Naive thymus-derived CD4-positive, alpha-beta T cell (primary cell): Measurements from ENCODE around the gene ARL11. TPM values are rescaled to one million over a fixed set of nuclear protein-coding genes. Genes with fewer than 3 reads are reported as not detected.
A peak's percentile ranks its signal among the peaks of the same experiment; 100 is the strongest.

ENCODE experiments used
- ATAC-seq: fragments of 150-1000 bp; cut with Tn5 transposase; 2 replicates; pipeline ENCODE4 v1.10.0; 2021; ENCODE audit warnings: mild to moderate bottlenecking, moderate library complexity
- CTCF ChIA-PET: fragments of 350-600 bp; sonication (Branson Sonifier 250); formaldehyde crosslinking; loops from one replicate; lab custom pipeline; 2021; ENCODE audit warnings: antibody characterized with exemption; lab: Charles Lee
- POLR2A ChIA-PET: fragments of 350-600 bp; sonication (Branson Sonifier 250); formaldehyde crosslinking; loops from one replicate; lab custom pipeline; 2021; ENCODE audit warnings: antibody characterized with exemption, inconsistent platforms; lab: Charles Lee
- DNase-seq, 9 donors: peaks; one replicate each; pipeline versions ENCODE4 v3.0.0 to v3.0.0-alpha.2; 2020 to 2022; ENCODE audit warnings: mixed read lengths in 1 of 9
- H3K27ac ChIP-seq: one replicate; pipeline ENCODE4 v1.7.0; 2013; ENCODE audit warnings: mild to moderate bottlenecking, low read depth, low read length, moderate library complexity
- H3K27me3 ChIP-seq, 2 donors: one replicate each; pipeline ENCODE4 v1.7.0; 2013; ENCODE audit warnings: low read length in 2 of 2, mild to moderate bottlenecking in 2 of 2, moderate library complexity in 2 of 2; ENCODE audit not compliant: control insufficient read depth in 2 of 2, insufficient read depth in 2 of 2
- H3K36me3 ChIP-seq, 3 experiments: 1 replicate in 2 of 3; 2 replicates in 1 of 3; pipeline ENCODE4 v1.7.0; 2013; ENCODE audit warnings: low read length in 3 of 3, mild to moderate bottlenecking in 3 of 3, moderate library complexity in 1 of 3; ENCODE audit not compliant: insufficient read depth in 3 of 3, control insufficient read depth in 2 of 3
- H3K4me1 ChIP-seq, 2 donors: one replicate each; pipeline ENCODE4 v1.7.0; 2013; ENCODE audit warnings: low read length in 2 of 2, mild to moderate bottlenecking in 2 of 2, moderate library complexity in 1 of 2; ENCODE audit not compliant: control insufficient read depth in 2 of 2, insufficient read depth in 2 of 2
- H3K4me3 ChIP-seq: 2 replicates; pipeline ENCODE4 v1.7.0; 2013; ENCODE audit warnings: mild to moderate bottlenecking, low read length
- H3K9me3 ChIP-seq, 3 experiments: 1 replicate in 2 of 3; 2 replicates in 1 of 3; pipeline ENCODE4 v1.7.0; 2013; ENCODE audit warnings: low read length in 3 of 3; ENCODE audit not compliant: control insufficient read depth in 2 of 3
- H3K27ac Mint-ChIP-seq, 9 donors: one replicate each; pipeline ENCODE4 v1.8.0; 2020 to 2022; ENCODE audit warnings: mixed read lengths in 9 of 9, mild to moderate bottlenecking in 8 of 9, moderate library complexity in 5 of 9, inconsistent platforms in 2 of 9
- H3K27me3 Mint-ChIP-seq, 5 donors: one replicate each; pipeline ENCODE4 v1.8.0; 2021 to 2022; ENCODE audit warnings: mixed read lengths in 5 of 5, mild to moderate bottlenecking in 1 of 5
- H3K36me3 Mint-ChIP-seq, 5 donors: one replicate each; pipeline ENCODE4 v1.8.0; 2020 to 2022; ENCODE audit warnings: mixed read lengths in 5 of 5, mild to moderate bottlenecking in 3 of 5, inconsistent platforms in 1 of 5
- H3K4me1 Mint-ChIP-seq, 7 donors: one replicate each; pipeline ENCODE4 v1.8.0; 2020 to 2022; ENCODE audit warnings: mixed read lengths in 7 of 7, mild to moderate bottlenecking in 3 of 7, inconsistent platforms in 1 of 7
- H3K4me3 Mint-ChIP-seq, 10 donors: one replicate each; pipeline ENCODE4 v1.8.0; 2020 to 2022; ENCODE audit warnings: mild to moderate bottlenecking in 10 of 10, mixed read lengths in 10 of 10, moderate library complexity in 6 of 10, inconsistent platforms in 2 of 10
- H3K9me3 Mint-ChIP-seq, 11 donors: one replicate each; pipeline ENCODE4 v1.8.0; 2020 to 2022; ENCODE audit warnings: mixed read lengths in 11 of 11, mild to moderate bottlenecking in 4 of 11, inconsistent platforms in 1 of 11, moderate library complexity in 1 of 11
- intact Hi-C, 2 donors: fragments of 100-400 bp; cut with micrococcal nuclease; formaldehyde crosslinking; loops; one replicate each; pipeline ENCODE4 v1.15.1; 2023
- polyA plus RNA-seq, 2 donors: library from polyadenylated mRNA; unstranded; fragments of 300-500 nt; fragmentation: Illumina TruSeq; gene quantifications; one replicate each; pipeline ENCODE4 v1.2.3, GENCODE V29; 2021
- total RNA-seq, 6 experiments: library from RNA in 5 of 6; stranded (reverse) in 5 of 6; gene quantifications; 1 replicate in 5 of 6; 2 replicates in 1 of 6; pipeline ENCODE4 v1.2.3 and lab custom pipeline; 2021 to 2026

The ARL11 gene
- total and polyA plus RNA-seq, 7 experiments from 2014 or later = 0.30 to 3.4 (median 0.92) TPM

- Mint-ChIP-seq H3K4me3 (no peak overlapping the region), H3K36me3 (no peaks in the 10 kb centered on the region), H3K27me3 (peaks cover 0 to 5% (median 3%) of the 10 kb centered on the region in 5 donors), H3K9me3 (no peaks in the 10 kb centered on the region), H3K27ac (no peak overlapping the region), H3K4me1 (peaks cover 0 to 10% (median 0%) of the 10 kb centered on the region in 7 donors)
- H3K4me3 ChIP-seq = no peak overlapping the region
- ATAC-seq (no peak), DNase-seq (no peak)
- H3K27ac ChIP-seq = no peak overlapping the region
- intact Hi-C loops = no loop called here
- ChIA-PET CTCF (interaction anchor here (0.6 kb wide), 1 partner anchor 84 kb away, joined by 4 read pairs; no protein-coding TSS in a partner anchor), POLR2A (no interaction called here)
- no peaks in the 10 kb centered on the region for H3K4me1 ChIP-seq
- H3K9me3 ChIP-seq = no peaks in the 10 kb centered on the region
- H3K36me3 ChIP-seq = no peaks in the 10 kb centered on the region
- H3K27me3 ChIP-seq = no peaks in the 10 kb centered on the region
Measured at GRCh38 chr13:49622174-49622946, 5.9 kb upstream of the ARL11 start.

GRCh38 chr13:49624229-49624628, 4.1 kb upstream of the ARL11 start:
- ChIA-PET CTCF (no interaction called here), POLR2A (interaction anchor here (0.6 kb wide), 1 partner anchor 1331 kb away, joined by 3 read pairs; no protein-coding TSS in a partner anchor)
- H3K27ac ChIP-seq = no peak overlapping the region
- no peaks in the 10 kb centered on the region for H3K9me3 Mint-ChIP-seq
- peaks cover 0 to 4% (median 0%) of the 10 kb centered on the region in 5 donors for H3K27me3 Mint-ChIP-seq
- no peaks in the 10 kb centered on the region for H3K9me3 ChIP-seq
- no peaks in the 10 kb centered on the region for H3K27me3 ChIP-seq
- H3K4me3 Mint-ChIP-seq = no peak overlapping the region
- peaks cover 0 to 23% (median 15%) of the 10 kb centered on the region in 7 donors for H3K4me1 Mint-ChIP-seq
- intact Hi-C loops = no loop called here
- no peak overlapping the region for H3K27ac Mint-ChIP-seq
- H3K36me3 Mint-ChIP-seq = no peaks in the 10 kb centered on the region
- ATAC-seq (no peak), DNase-seq (no peak)
- H3K4me1 ChIP-seq = peaks cover 0 to 5% of the 10 kb centered on the region in 2 donors
- no peak overlapping the region for H3K4me3 ChIP-seq
- no peaks in the 10 kb centered on the region for H3K36me3 ChIP-seq

- DNase-seq = no peak
- peaks cover 0 to 4% (median 0%) of the 10 kb centered on the region in 5 donors for H3K27me3 Mint-ChIP-seq
- no peak overlapping the region for H3K27ac Mint-ChIP-seq
- Histone ChIP-seq H3K27me3 (no peaks in the 10 kb centered on the region), H3K4me1 (peaks cover 0 to 5% of the 10 kb centered on the region in 2 donors), H3K4me3 (no peak overlapping the region), H3K27ac (no peak overlapping the region), H3K9me3 (no peaks in the 10 kb centered on the region), H3K36me3 (no peaks in the 10 kb centered on the region)
- H3K4me1 Mint-ChIP-seq = peaks cover 0 to 21% (median 18%) of the 10 kb centered on the region in 7 donors
- intact Hi-C loops = no loop called here
- no peaks in the 10 kb centered on the region for H3K9me3 Mint-ChIP-seq
- H3K36me3 Mint-ChIP-seq = no peaks in the 10 kb centered on the region
- ChIA-PET CTCF (interaction anchor here (0.6 kb wide), 1 partner anchor 17 kb away, joined by 5 read pairs; no protein-coding TSS in a partner anchor), POLR2A (no interaction called here)
- no peak for ATAC-seq
- H3K4me3 Mint-ChIP-seq = no peak overlapping the region
Measured at GRCh38 chr13:49625392-49626079, 2.8 kb upstream of the ARL11 start.

- H3K9me3 Mint-ChIP-seq = peaks cover 0 to 6% (median 0%) of the 10 kb centered on the region in 11 donors
- H3K27me3 ChIP-seq = no peaks in the 10 kb centered on the region
- ATAC-seq = no peak
- H3K4me1 ChIP-seq = peaks cover 0 to 5% of the 10 kb centered on the region in 2 donors
- no peak overlapping the region for H3K27ac ChIP-seq
- H3K9me3 ChIP-seq = no peaks in the 10 kb centered on the region
- ChIA-PET POLR2A (interaction anchor here (0.6 kb wide), 1 partner anchor 12 kb away, joined by 3 read pairs; no protein-coding TSS in a partner anchor), CTCF (interaction anchor here (0.6 kb wide), 1 partner anchor 39 kb away, joined by 7 read pairs; no protein-coding TSS in a partner anchor)
- DNase-seq = no peak
- no peaks in the 10 kb centered on the region for H3K27me3 Mint-ChIP-seq
- H3K27ac Mint-ChIP-seq = peak overlapping the region in 3 of 9 donors; percentile 86 to 94 (median 88)
- H3K4me3 Mint-ChIP-seq = peak overlapping the region in 8 of 10 donors; percentile 29 to 93 (median 52)
- peaks cover 0 to 6% (median 0%) of the 10 kb centered on the region in 5 donors for H3K36me3 Mint-ChIP-seq
- intact Hi-C loops = no loop called here
- H3K36me3 ChIP-seq = no peaks in the 10 kb centered on the region
- H3K4me1 Mint-ChIP-seq = peaks cover 0 to 26% (median 19%) of the 10 kb centered on the region in 7 donors
- no peak overlapping the region for H3K4me3 ChIP-seq
Measured at GRCh38 chr13:49629196-49629938, 1.1 kb downstream of the ARL11 start.

GRCh38 chr13:49629947-49630346, 1.6 kb downstream of the ARL11 start:
- Histone ChIP-seq H3K9me3 (no peaks in the 10 kb centered on the region), H3K4me3 (no peak overlapping the region), H3K27me3 (no peaks in the 10 kb centered on the region), H3K4me1 (peaks cover 0 to 5% of the 10 kb centered on the region in 2 donors), H3K27ac (no peak overlapping the region), H3K36me3 (no peaks in the 10 kb centered on the region)
- Mint-ChIP-seq H3K4me1 (peaks cover under 1 to 32% (median 19%) of the 10 kb centered on the region in 7 donors), H3K9me3 (peaks cover 0 to 6% (median 0%) of the 10 kb centered on the region in 11 donors), H3K4me3 (no peak overlapping the region), H3K36me3 (peaks cover 0 to 8% (median 0%) of the 10 kb centered on the region in 5 donors), H3K27me3 (no peaks in the 10 kb centered on the region), H3K27ac (peak overlapping the region in 1 of 9 donors; percentile 72)
- ChIA-PET CTCF (interaction anchor here (0.5 kb wide), 1 partner anchor 15 kb away, joined by 4 read pairs; no protein-coding TSS in a partner anchor), POLR2A (no interaction called here)
- DNase-seq (no peak), ATAC-seq (no peak)
- intact Hi-C loops = no loop called here

GRCh38 chr13:49630580-49630979, 2.3 kb downstream of the ARL11 start:
- H3K9me3 Mint-ChIP-seq = peaks cover 0 to 6% (median 0%) of the 10 kb centered on the region in 11 donors
- H3K27ac Mint-ChIP-seq = no peak overlapping the region
- no peak overlapping the region for H3K27ac ChIP-seq
- H3K4me3 Mint-ChIP-seq = no peak overlapping the region
- ATAC-seq (no peak), DNase-seq (no peak)
- H3K27me3 Mint-ChIP-seq = no peaks in the 10 kb centered on the region
- peaks cover 5 to 38% (median 24%) of the 10 kb centered on the region in 7 donors for H3K4me1 Mint-ChIP-seq
- H3K36me3 ChIP-seq = no peaks in the 10 kb centered on the region
- peaks cover 0 to 5% of the 10 kb centered on the region in 2 donors for H3K4me1 ChIP-seq
- intact Hi-C loops = no loop called here
- H3K36me3 Mint-ChIP-seq = peaks cover 0 to 8% (median 0%) of the 10 kb centered on the region in 5 donors
- POLR2A ChIA-PET = no interaction called here
- H3K9me3 ChIP-seq = no peaks in the 10 kb centered on the region
- no peak overlapping the region for H3K4me3 ChIP-seq
- H3K27me3 ChIP-seq = no peaks in the 10 kb centered on the region
- CTCF ChIA-PET = interaction anchor here (0.5 kb wide), 1 partner anchor 15 kb away, joined by 4 read pairs; no protein-coding TSS in a partner anchor
